Measurements from ENCODE around the gene SLC22A14.

DNA sequence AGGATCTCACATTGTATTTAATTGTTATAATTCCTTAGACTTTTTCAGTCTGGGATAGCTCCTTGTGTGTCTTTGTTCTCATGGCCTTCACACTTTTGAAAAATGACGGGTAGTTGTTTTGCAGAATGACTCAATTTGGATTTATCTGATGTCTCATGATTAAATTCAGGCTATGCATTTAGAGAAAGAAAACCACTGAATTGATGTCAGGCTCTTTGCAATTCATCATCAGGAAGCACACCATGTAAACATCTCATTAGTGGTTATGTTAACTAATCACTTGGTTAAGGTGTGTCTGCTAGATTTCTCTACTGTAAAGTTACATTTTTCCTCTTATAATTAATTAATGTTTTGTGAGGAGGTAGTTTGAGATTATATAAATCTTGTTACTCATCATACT, 24.5 kb upstream of the SLC22A14 start:
- TF ChIP-seq CTCF (IDR thresholded peaks at IDR 0.05) (no peak), POLR2A (IDR thresholded peaks at IDR 0.05) (no peak)
